ENCODE measurements around the gene ZSWIM5.

DNA sequence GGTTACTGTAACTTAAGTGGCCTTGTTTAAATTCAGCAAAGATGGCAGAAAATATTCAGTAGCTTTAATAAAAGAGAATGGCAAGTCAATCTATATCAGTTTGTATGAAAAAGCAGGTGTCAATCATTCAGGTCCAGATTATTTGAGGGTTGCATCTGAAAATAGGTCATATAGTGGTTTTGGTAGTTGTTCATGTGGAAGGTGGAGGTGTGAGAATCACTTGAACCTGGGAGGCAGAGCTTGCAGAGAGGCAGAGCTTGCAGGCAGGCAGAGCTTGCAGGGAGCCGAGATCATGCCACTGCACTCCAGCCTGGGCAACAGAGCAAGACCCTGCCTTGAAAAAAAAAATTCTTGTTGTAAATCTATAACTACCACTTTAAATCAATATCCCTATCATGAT, 88.6 kb downstream of the ZSWIM5 start:
- TF ChIP-seq EP300 (IDR thresholded peaks at IDR 0.05; ENCODE audit: borderline replicate concordance in 1 of 2, low read depth in 2 of 2, low read length in 2 of 2) (no peak), JUND (IDR thresholded peaks at IDR 0.05; ENCODE audit: low read length) (no peak), JUN (IDR thresholded peaks at IDR 0.05; ENCODE audit: low read depth, low read length) (no peak), RAD21 (IDR thresholded peaks at IDR 0.05 in 1 of 2, conservative IDR thresholded peaks at IDR 0.05 in 1 of 2; ENCODE audit: low read depth in 2 of 2, low read length in 2 of 2) (no peak), HDAC6 (IDR thresholded peaks at IDR 0.05; ENCODE audit: low read depth, low read length) (no peak)
